Measurements from ENCODE around the gene HOXB3. TPM values are rescaled to one million over a fixed set of nuclear protein-coding genes. Genes with fewer than 3 reads are reported as not detected.

The HOXB3 gene
- total RNA-seq, 1 experiment from 2014 or later: not detected

DNA sequence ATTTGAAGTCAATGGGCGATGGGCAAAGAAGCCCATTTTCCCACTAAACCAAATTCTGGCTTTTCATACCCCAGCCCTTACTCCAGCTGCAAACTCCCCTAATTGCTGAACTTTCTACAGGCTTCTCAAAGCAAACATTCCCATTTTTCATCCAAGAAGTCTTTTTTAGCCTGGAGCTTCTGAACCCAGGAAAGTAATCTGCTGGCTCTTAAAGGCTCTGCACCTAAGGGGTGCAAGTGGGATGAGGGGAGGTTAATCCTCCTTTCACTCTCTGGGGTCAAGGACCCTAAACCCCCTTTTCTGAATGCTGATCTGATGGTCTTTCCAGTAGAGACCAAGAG lies 18.4 kb upstream of the HOXB3 start:
- H3K9me3 ChIP-seq (ENCODE audit: control insufficient read depth, low read depth, low read length): no peaks in the 10 kb centered on the region
- H4K91ac ChIP-seq (ENCODE audit: insufficient read length, low read depth, low read length): no peak overlapping the region
- H3K36me3 Mint-ChIP-seq (ENCODE audit: insufficient read depth in 1 of 3, low read depth in 3 of 3): no peaks in the 10 kb centered on the region; a peak in 1 of 7 replicates
- H2BK5ac ChIP-seq (ENCODE audit: insufficient read length, low read length): no peak overlapping the region
- H3K4ac ChIP-seq (ENCODE audit: low read depth, low read length): no peak overlapping the region
- H2AK5ac ChIP-seq (ENCODE audit: insufficient read length, low read length): no peak overlapping the region
- H3K4me3 Mint-ChIP-seq: no peak overlapping the region
- H3K9me3 Mint-ChIP-seq: peaks cover 9 to 14% of the 10 kb centered on the region in 2 experiments
- no peak overlapping the region for H2BK15ac ChIP-seq (ENCODE audit: low read depth, low read length)
- H3K23ac ChIP-seq (ENCODE audit: insufficient read length, low read depth, low read length): no peak overlapping the region
- no peaks in the 10 kb centered on the region for H4K20me1 ChIP-seq (ENCODE audit: control insufficient read depth, insufficient read depth, insufficient read length)
- H3K27me3 Mint-ChIP-seq (ENCODE audit: low read depth): peaks cover 100% of the 10 kb centered on the region
- peaks cover 96% of the 10 kb centered on the region for H3K27me3 ChIP-seq (ENCODE audit: insufficient read depth, low read length)
- no peak overlapping the region for H3K14ac ChIP-seq (ENCODE audit: insufficient read depth, low read length)
- no peak overlapping the region for H4K8ac ChIP-seq (replicated peaks; ENCODE audit: insufficient read length, low read depth, low read length)
- no peaks in the 10 kb centered on the region for H3K79me2 ChIP-seq (ENCODE audit: insufficient read depth, low read length)
- no peak overlapping the region for H3K9ac ChIP-seq (ENCODE audit: extremely low read depth, insufficient read length, low read length)
- no CpG with 5 or more reads among the region's 1 CpG for WGBS (ENCODE audit: extremely low coverage, insufficient read length, low lambda C conversion rate)
- H3K27ac ChIP-seq (ENCODE audit: insufficient read length, low read depth, low read length): no peak overlapping the region
- H3K4me1 ChIP-seq (ENCODE audit: insufficient read depth, low read length): no peaks in the 10 kb centered on the region
- H2AFZ ChIP-seq (ENCODE audit: low read length): no peak overlapping the region
- H4K5ac ChIP-seq (ENCODE audit: insufficient read length, low read depth, low read length): no peak overlapping the region
- H3K18ac ChIP-seq (ENCODE audit: insufficient read length, low read depth, low read length): no peak overlapping the region
- TF ChIP-seq, protein P1, sequence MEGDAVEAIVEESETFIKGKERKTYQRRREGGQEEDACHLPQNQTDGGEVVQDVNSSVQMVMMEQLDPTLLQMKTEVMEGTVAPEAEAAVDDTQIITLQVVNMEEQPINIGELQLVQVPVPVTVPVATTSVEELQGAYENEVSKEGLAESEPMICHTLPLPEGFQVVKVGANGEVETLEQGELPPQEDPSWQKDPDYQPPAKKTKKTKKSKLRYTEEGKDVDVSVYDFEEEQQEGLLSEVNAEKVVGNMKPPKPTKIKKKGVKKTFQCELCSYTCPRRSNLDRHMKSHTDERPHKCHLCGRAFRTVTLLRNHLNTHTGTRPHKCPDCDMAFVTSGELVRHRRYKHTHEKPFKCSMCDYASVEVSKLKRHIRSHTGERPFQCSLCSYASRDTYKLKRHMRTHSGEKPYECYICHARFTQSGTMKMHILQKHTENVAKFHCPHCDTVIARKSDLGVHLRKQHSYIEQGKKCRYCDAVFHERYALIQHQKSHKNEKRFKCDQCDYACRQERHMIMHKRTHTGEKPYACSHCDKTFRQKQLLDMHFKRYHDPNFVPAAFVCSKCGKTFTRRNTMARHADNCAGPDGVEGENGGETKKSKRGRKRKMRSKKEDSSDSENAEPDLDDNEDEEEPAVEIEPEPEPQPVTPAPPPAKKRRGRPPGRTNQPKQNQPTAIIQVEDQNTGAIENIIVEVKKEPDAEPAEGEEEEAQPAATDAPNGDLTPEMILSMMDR (conservative IDR thresholded peaks at IDR 0.05): no peak
- peaks cover 5% of the 10 kb centered on the region for H3K23me2 ChIP-seq (ENCODE audit: insufficient read length, low read depth, low read length, poor library complexity, severe bottlenecking)
- H3K79me1 ChIP-seq (ENCODE audit: insufficient read depth, low read depth, low read length, poor library complexity, severe bottlenecking): no peaks in the 10 kb centered on the region
- H3K4me2 ChIP-seq (ENCODE audit: insufficient read depth, insufficient read length, low read length): no peak overlapping the region
- no peak overlapping the region for H2BK120ac ChIP-seq (ENCODE audit: low read depth, low read length, poor library complexity, severe bottlenecking)
- H3T11ph ChIP-seq (ENCODE audit: low read length): no peak overlapping the region
- no peak overlapping the region for H3K27ac Mint-ChIP-seq
- no peak overlapping the region for H2BK12ac ChIP-seq (ENCODE audit: insufficient read length, low read depth, low read length)
- no peak for DNase-seq
- H3K56ac ChIP-seq (ENCODE audit: insufficient read length, low read depth, low read length): no peak overlapping the region
- no peak overlapping the region for H2BK20ac ChIP-seq (ENCODE audit: low read depth, low read length, poor library complexity, severe bottlenecking)
- H3K4me1 Mint-ChIP-seq: peaks cover 12 to 21% of the 10 kb centered on the region in 2 experiments
